ENCODE measurements around the gene PMM1. TPM values are rescaled to one million over a fixed set of nuclear protein-coding genes. Genes with fewer than 3 reads are reported as not detected.

PMM1 gene
- polyA plus RNA-seq, 1 donor (not counting 4 experiments of a cell fraction or from before 2014, with no cell fraction given): 39.6 TPM

DNA sequence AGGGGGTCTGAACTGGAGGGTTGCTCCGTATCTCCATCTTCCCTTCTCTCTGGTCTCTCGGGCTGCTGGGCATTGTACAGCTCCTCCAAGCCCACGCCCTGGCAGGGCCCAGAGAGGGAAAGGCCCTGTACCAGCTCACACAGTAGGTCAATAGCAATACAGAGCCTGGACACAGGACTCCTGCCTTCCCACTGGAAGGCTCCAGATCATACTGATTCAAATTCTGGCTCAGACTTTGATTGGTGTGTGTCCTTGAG is 22.2 kb downstream of the PMM1 start:
- no peak overlapping the region for H3K27ac ChIP-seq (ENCODE audit: control insufficient read depth, insufficient read depth, low read length)
- no peak overlapping the region for H2AFZ ChIP-seq (ENCODE audit: control insufficient read depth, low read length)
- no peaks in the 10 kb centered on the region for H4K20me1 ChIP-seq (ENCODE audit: control insufficient read depth, extremely low read depth, insufficient read depth, low read length)
- H3K4me1 ChIP-seq (ENCODE audit: control insufficient read depth, extremely low read depth, insufficient read depth, low read length): peaks cover 11% of the 10 kb centered on the region
- dilution Hi-C loops (cut with MboI; ENCODE audit: extremely low pct_ligation_motif_present, low sequenced_read_pairs): no loop called here
- no peak for DNase-seq (ENCODE audit: low read depth, low spot score)
- TF ChIP-seq EZH2 (IDR thresholded peaks at IDR 0.05; ENCODE audit: low read length): no peak
- TF ChIP-seq, protein P1, sequence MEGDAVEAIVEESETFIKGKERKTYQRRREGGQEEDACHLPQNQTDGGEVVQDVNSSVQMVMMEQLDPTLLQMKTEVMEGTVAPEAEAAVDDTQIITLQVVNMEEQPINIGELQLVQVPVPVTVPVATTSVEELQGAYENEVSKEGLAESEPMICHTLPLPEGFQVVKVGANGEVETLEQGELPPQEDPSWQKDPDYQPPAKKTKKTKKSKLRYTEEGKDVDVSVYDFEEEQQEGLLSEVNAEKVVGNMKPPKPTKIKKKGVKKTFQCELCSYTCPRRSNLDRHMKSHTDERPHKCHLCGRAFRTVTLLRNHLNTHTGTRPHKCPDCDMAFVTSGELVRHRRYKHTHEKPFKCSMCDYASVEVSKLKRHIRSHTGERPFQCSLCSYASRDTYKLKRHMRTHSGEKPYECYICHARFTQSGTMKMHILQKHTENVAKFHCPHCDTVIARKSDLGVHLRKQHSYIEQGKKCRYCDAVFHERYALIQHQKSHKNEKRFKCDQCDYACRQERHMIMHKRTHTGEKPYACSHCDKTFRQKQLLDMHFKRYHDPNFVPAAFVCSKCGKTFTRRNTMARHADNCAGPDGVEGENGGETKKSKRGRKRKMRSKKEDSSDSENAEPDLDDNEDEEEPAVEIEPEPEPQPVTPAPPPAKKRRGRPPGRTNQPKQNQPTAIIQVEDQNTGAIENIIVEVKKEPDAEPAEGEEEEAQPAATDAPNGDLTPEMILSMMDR (optimal IDR thresholded peaks at IDR 0.05 in 1 of 3, IDR thresholded peaks at IDR 0.05 in 1 of 3, conservative IDR thresholded peaks at IDR 0.05 in 1 of 3; ENCODE audit: extremely low read depth in 1 of 3, insufficient read depth in 2 of 3, low read length in 3 of 3): no peak
- H3K9ac ChIP-seq (ENCODE audit: control insufficient read depth, extremely low read depth, insufficient read depth, low read length): no peak overlapping the region
- no peaks in the 10 kb centered on the region for H3K36me3 ChIP-seq (ENCODE audit: control insufficient read depth in 2 of 2, extremely low read depth in 1 of 2, insufficient read depth in 2 of 2, low read length in 2 of 2)
- no peaks in the 10 kb centered on the region for H3K9me3 ChIP-seq (ENCODE audit: control insufficient read depth, low read depth, low read length)
- no peaks in the 10 kb centered on the region for H3K79me2 ChIP-seq (ENCODE audit: control insufficient read depth, insufficient read depth, low read length)
- peaks cover 6% of the 10 kb centered on the region for H3K27me3 ChIP-seq (ENCODE audit: control insufficient read depth, extremely low read depth, insufficient read depth, low read length)
- H3K4me3 ChIP-seq (ENCODE audit: control insufficient read depth in 2 of 3, extremely low read depth in 1 of 3, insufficient read depth in 2 of 3, low read depth in 1 of 3, low read length in 3 of 3): no peak overlapping the region
- FAIRE-seq: no peak
- peaks cover 2% of the 10 kb centered on the region for H3K9me1 ChIP-seq (ENCODE audit: control insufficient read depth, extremely low read depth, insufficient read depth, low read length)
- H3K4me2 ChIP-seq (ENCODE audit: control insufficient read depth, extremely low read depth, insufficient read depth, low read depth, low read length): no peak overlapping the region

- Histone ChIP-seq H4K20me1 (ENCODE audit: control insufficient read depth, extremely low read depth, insufficient read depth, low read length) (no peaks in the 10 kb centered on the region), H3K9me1 (ENCODE audit: control insufficient read depth, extremely low read depth, insufficient read depth, low read length) (peaks cover 2% of the 10 kb centered on the region), H3K27ac (ENCODE audit: control insufficient read depth, insufficient read depth, low read length) (peak overlapping the region; percentile 8), H3K9me3 (ENCODE audit: control insufficient read depth, low read depth, low read length) (no peaks in the 10 kb centered on the region), H3K79me2 (ENCODE audit: control insufficient read depth, insufficient read depth, low read length) (no peaks in the 10 kb centered on the region), H3K36me3 (ENCODE audit: control insufficient read depth in 2 of 2, extremely low read depth in 1 of 2, insufficient read depth in 2 of 2, low read length in 2 of 2) (no peaks in the 10 kb centered on the region), H3K4me2 (ENCODE audit: control insufficient read depth, extremely low read depth, insufficient read depth, low read depth, low read length) (peak overlapping the region; percentile 32), H3K9ac (ENCODE audit: control insufficient read depth, extremely low read depth, insufficient read depth, low read length) (no peak overlapping the region), H2AFZ (ENCODE audit: control insufficient read depth, low read length) (no peak overlapping the region), H3K27me3 (ENCODE audit: control insufficient read depth, extremely low read depth, insufficient read depth, low read length) (peaks cover 22% of the 10 kb centered on the region), H3K4me3 (ENCODE audit: control insufficient read depth in 2 of 3, extremely low read depth in 1 of 3, insufficient read depth in 2 of 3, low read depth in 1 of 3, low read length in 3 of 3) (no peak overlapping the region), H3K4me1 (ENCODE audit: control insufficient read depth, extremely low read depth, insufficient read depth, low read length) (peaks cover 11% of the 10 kb centered on the region)
- DNase-seq (ENCODE audit: low read depth, low spot score) (no peak), FAIRE-seq (peak; percentile 95)
- TF ChIP-seq, protein P1 (optimal IDR thresholded peaks at IDR 0.05 in 1 of 3, IDR thresholded peaks at IDR 0.05 in 1 of 3, conservative IDR thresholded peaks at IDR 0.05 in 1 of 3; ENCODE audit: extremely low read depth in 1 of 3, insufficient read depth in 2 of 3, low read length in 3 of 3): no peak
- TF ChIP-seq EZH2 (IDR thresholded peaks at IDR 0.05; ENCODE audit: low read length): no peak
- dilution Hi-C loops (cut with MboI; ENCODE audit: extremely low pct_ligation_motif_present, low sequenced_read_pairs): no loop called here
These were observed 24.1 kb downstream of the PMM1 start for GRCh38 chr22:41565403-41566054.
